ENCODE measurements around the gene PPP4R3A. TPM values are rescaled to one million over a fixed set of nuclear protein-coding genes. Genes with fewer than 3 reads are reported as not detected.

PPP4R3A gene
- total RNA-seq (2012; rRNA removed) (28.9 and 46.4 TPM in 2 replicates), polyA plus RNA-seq (2012; rRNA removed) (25.2 and 28.2 TPM in 2 replicates), Bru-seq, nascent RNA (percentile 92 among the genes with signal in this experiment), BruChase-seq, experiment 1, labeled RNA remaining after a 6-hour chase (percentile 89 among the genes with signal in this experiment), BruChase-seq, experiment 2, labeled RNA remaining after a 2-hour chase (percentile 89 among the genes with signal in this experiment)
- 8.3 and 12.0 TPM in 2 replicates for polyA plus RNA-seq (2012; cell fraction: cytosol; rRNA removed)
- polyA plus RNA-seq (2012; cell fraction: nucleus; rRNA removed; ENCODE audit: low replicate concordance) = 7.1 and 65.4 TPM in 2 replicates
- long read RNA-seq, full-length matches to known transcripts = 62 of 94 reads
- long read RNA-seq, partial matches to known transcripts = 14 of 94 reads
- long read RNA-seq, other reads (novel, unspliced or antisense) = 18 of 94 reads

- H3K9ac ChIP-seq (ENCODE audit: low read depth, low read length) = peak within 1 kb of the TSS; percentile 92
- H3K9me1 ChIP-seq (ENCODE audit: insufficient read depth, low read length) = peaks cover 6% of the 10 kb centered on the region; the same call in 1 of the 2 replicates
- peak within 1 kb of the TSS; percentile 98 for H2AK9ac ChIP-seq (replicated peaks; ENCODE audit: low read depth, low read length, poor library complexity)
- H3K27me3 ChIP-seq (ENCODE audit: control insufficient read depth, insufficient read depth, low read length) = no peaks in the 10 kb centered on the region
- H3K23ac ChIP-seq (ENCODE audit: low read depth, low read length) = peak within 1 kb of the TSS; percentile 97
- H2AFZ ChIP-seq (replicated peaks; ENCODE audit: low read length, poor library complexity) = peak within 1 kb of the TSS; percentile 98
- peaks cover 3% of the 10 kb centered on the region; the same call in 1 of the 2 replicates for H3K36me3 ChIP-seq (ENCODE audit: control insufficient read depth, insufficient read depth, low read length)
- H3K4me3 ChIP-seq (ENCODE audit: insufficient read depth, low read depth, low read length) = peak within 1 kb of the TSS; percentile 100
- peak within 1 kb of the TSS; percentile 83 for H3K18ac ChIP-seq (ENCODE audit: low read depth, low read length)
- H4K20me1 ChIP-seq (ENCODE audit: insufficient read depth, low read length) = peaks cover 36% of the 10 kb centered on the region
- TF ChIP-seq MAZ (IDR thresholded peaks at IDR 0.05; ENCODE audit: borderline replicate concordance, low read depth, low read length) (peak; percentile 95), RCOR1 (IDR thresholded peaks at IDR 0.05; ENCODE audit: insufficient replicate concordance, low read length) (no peak), CTCF (conservative IDR thresholded peaks at IDR 0.05; ENCODE audit: low read depth, low read length) (no peak), CEBPB (IDR thresholded peaks at IDR 0.05; ENCODE audit: low read depth, low read length) (peak; percentile 32; the same call in 1 of the 2 replicates), MXI1 (IDR thresholded peaks at IDR 0.05; ENCODE audit: borderline replicate concordance, low read depth, low read length) (peak; percentile 94), NFE2L2 (IDR thresholded peaks at IDR 0.05; ENCODE audit: low read depth, low read length) (0 out of 2 replicates have a peak, but pooled peaks have one; percentile 1), POLR2A (IDR thresholded peaks at IDR 0.05; ENCODE audit: low read depth, low read length) (peak; percentile 94), BHLHE40 (IDR thresholded peaks at IDR 0.05; ENCODE audit: low read depth, low read length) (peak; percentile 79; the same call in 1 of the 2 replicates), FOS (IDR thresholded peaks at IDR 0.05; ENCODE audit: low read depth, low read length) (peak; percentile 40)
- H4K8ac ChIP-seq (ENCODE audit: low read depth in 2 of 2, low read length in 2 of 2) = peak within 1 kb of the TSS; percentile 96 to 100
- H2BK20ac ChIP-seq (ENCODE audit: low read depth, low read length) = no peak within 1 kb of the TSS
- peak within 1 kb of the TSS; percentile 94 for H3K4ac ChIP-seq (ENCODE audit: low read depth, low read length)
- 0% methylated on average over 45 of the region's 95 CpGs; no CpG with 5 or more reads in 1 of the 2 experiments for WGBS, 2 experiments (ENCODE audit: extremely low coverage in 2 of 2, insufficient read length in 1 of 2)
- H3K56ac ChIP-seq (ENCODE audit: extremely low read depth, insufficient read depth, low read length) = peak within 1 kb of the TSS; percentile 94
- peak within 1 kb of the TSS; percentile 56; the same call in 1 of the 2 replicates for H2BK120ac ChIP-seq (ENCODE audit: low read depth, low read length)
- peak within 1 kb of the TSS; percentile 90 for H2BK5ac ChIP-seq (ENCODE audit: low read depth, low read length, poor library complexity, severe bottlenecking)
- TSS peak; percentile 85 for BruUV-seq (replicated peaks)
- CTCF ChIA-PET = no interaction called here
- peak within 1 kb of the TSS; percentile 96 for H3K27ac ChIP-seq (ENCODE audit: insufficient read depth, low read length)
- H4K5ac ChIP-seq (ENCODE audit: low read depth, low read length) = peak within 1 kb of the TSS; percentile 94
- 0 out of 4 replicates have a peak, but pooled peaks cover 0 to 5% of the 10 kb centered on the region in 2 experiments for H3K79me1 ChIP-seq (ENCODE audit: low read depth in 1 of 2, low read length in 2 of 2)
- ATAC-seq (ENCODE audit: low read depth) (peak; percentile 91), DNase-seq (peak; percentile 98)
- H3K14ac ChIP-seq (replicated peaks; ENCODE audit: low read depth, low read length) = peak within 1 kb of the TSS; percentile 98
- in situ Hi-C loops (cut with MboI; ENCODE audit: low sequenced_read_pairs) (loop anchor here (25.0 kb wide), 1 partner anchor 1802 kb away; no protein-coding TSS in a partner anchor), dilution Hi-C loops (cut with HindIII; ENCODE audit: low sequenced_read_pairs, unreplicated experiment) (no loop called here), intact Hi-C loops (cut with micrococcal nuclease) (loop anchor here (5.0 kb wide), 2 partner anchors 437 to 487 kb away; partner anchors contain the start of gene FBLN5)
- H2BK15ac ChIP-seq (ENCODE audit: low read depth, low read length) = peak within 1 kb of the TSS; percentile 34; the same call in 1 of the 3 replicates
- H3K4me2 ChIP-seq (ENCODE audit: low read depth, low read length) = peak within 1 kb of the TSS; percentile 89
- peaks cover 3% of the 10 kb centered on the region; the same call in 1 of the 2 replicates for H3K4me1 ChIP-seq (ENCODE audit: control insufficient read depth, insufficient read depth, low read length)
- no peaks in the 10 kb centered on the region for H3K9me3 ChIP-seq (ENCODE audit: control insufficient read depth, insufficient read depth, low read length)
- POLR2A ChIA-PET (ENCODE audit: unreplicated experiment) = no interaction called here
- H4K91ac ChIP-seq (ENCODE audit: insufficient read depth, low read depth, low read length) = peak within 1 kb of the TSS; percentile 88
- peak within 1 kb of the TSS; percentile 54 for H2AK5ac ChIP-seq (ENCODE audit: low read depth, low read length)
These were observed at the start of gene PPP4R3A for GRCh38 chr14:91510171-91511042. TSS of gene PPP4R3A (minus strand) at chr14:91510310. CDS start at chr14:91509647, 663 bp downstream.

Data from IMR-90 (cell line).